DMS 273 (cell line): ENCODE data around the gene FUNDC1.

ENCODE experiments used
- DNase-seq: peaks from one replicate; lab custom pipeline; 2025; ENCODE audit not compliant: unreplicated experiment; lab: John Stamatoyannopoulos, UW

The FUNDC1 gene

GRCh38 chrX:44482575-44482974 lies 60.1 kb downstream of the FUNDC1 start:
- DNase-seq: no peak

GRCh38 chrX:44480591-44480990 lies 62.1 kb downstream of the FUNDC1 start:
- no peak for DNase-seq

- no peak for DNase-seq
Observed at GRCh38 chrX:44474410-44474809, 68.2 kb downstream of the FUNDC1 start.
